ENCODE data around the gene CUTA. TPM values are rescaled to one million over a fixed set of nuclear protein-coding genes. Genes with fewer than 3 reads are reported as not detected.

CUTA gene
- total and polyA plus RNA-seq, 4 donors = 88.7 to 275 (median 128) TPM

DNA sequence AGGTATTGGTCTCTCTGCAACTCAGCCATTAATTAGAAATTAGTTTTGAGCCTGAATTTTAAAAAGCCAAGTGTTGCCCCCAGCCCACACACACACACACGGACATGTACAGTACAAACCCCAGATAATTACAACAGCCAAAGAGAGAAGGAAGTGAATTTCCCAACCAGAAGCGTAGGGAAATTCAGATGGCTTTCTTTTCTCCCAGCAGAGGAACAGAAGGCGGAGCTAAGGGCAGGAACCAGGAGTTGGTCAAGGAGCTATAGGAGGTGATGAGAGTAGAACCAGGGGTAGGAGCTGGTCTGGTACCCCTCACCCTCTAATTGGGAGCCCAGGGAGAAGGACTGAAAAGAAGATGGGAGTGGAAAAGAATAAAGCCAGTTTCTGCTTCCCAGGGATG is 32.5 kb upstream of the CUTA start:
- Histone ChIP-seq H3K36me3 (ENCODE audit: control insufficient read depth in 4 of 4, insufficient read depth in 4 of 4, low read length in 4 of 4) (peaks cover 0 to 25% (median 10%) of the 10 kb centered on the region in 4 donors), H3K4me1 (ENCODE audit: control insufficient read depth in 5 of 5, insufficient read depth in 5 of 5, low read length in 5 of 5) (peaks cover 5 to 10% (median 6%) of the 10 kb centered on the region in 5 donors), H3K9me3 (ENCODE audit: control insufficient read depth in 4 of 4, insufficient read depth in 3 of 4, low read length in 3 of 4) (no peaks in the 10 kb centered on the region), H3K9ac (ENCODE audit: insufficient read depth in 1 of 2, low read length in 2 of 2) (no peak overlapping the region), H3K4me3 (no peak overlapping the region), H3K27me3 (ENCODE audit: control insufficient read depth in 3 of 3, insufficient read depth in 3 of 3, low read length in 2 of 3) (no peaks in the 10 kb centered on the region), H3K27ac (ENCODE audit: low read depth in 1 of 2, low read length in 1 of 2) (no peak overlapping the region)
- TF ChIP-seq, protein P1, sequence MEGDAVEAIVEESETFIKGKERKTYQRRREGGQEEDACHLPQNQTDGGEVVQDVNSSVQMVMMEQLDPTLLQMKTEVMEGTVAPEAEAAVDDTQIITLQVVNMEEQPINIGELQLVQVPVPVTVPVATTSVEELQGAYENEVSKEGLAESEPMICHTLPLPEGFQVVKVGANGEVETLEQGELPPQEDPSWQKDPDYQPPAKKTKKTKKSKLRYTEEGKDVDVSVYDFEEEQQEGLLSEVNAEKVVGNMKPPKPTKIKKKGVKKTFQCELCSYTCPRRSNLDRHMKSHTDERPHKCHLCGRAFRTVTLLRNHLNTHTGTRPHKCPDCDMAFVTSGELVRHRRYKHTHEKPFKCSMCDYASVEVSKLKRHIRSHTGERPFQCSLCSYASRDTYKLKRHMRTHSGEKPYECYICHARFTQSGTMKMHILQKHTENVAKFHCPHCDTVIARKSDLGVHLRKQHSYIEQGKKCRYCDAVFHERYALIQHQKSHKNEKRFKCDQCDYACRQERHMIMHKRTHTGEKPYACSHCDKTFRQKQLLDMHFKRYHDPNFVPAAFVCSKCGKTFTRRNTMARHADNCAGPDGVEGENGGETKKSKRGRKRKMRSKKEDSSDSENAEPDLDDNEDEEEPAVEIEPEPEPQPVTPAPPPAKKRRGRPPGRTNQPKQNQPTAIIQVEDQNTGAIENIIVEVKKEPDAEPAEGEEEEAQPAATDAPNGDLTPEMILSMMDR (IDR thresholded peaks at IDR 0.05; ENCODE audit: control extremely low read depth, extremely low read depth) = no peak
- 21 to 61% methylated on average over 3 of the region's 3 CpGs for WGBS, 2 donors
- ATAC-seq (ENCODE audit: insufficient read depth, low FRiP score) = no peak
- DNase-seq = no peak

DNA sequence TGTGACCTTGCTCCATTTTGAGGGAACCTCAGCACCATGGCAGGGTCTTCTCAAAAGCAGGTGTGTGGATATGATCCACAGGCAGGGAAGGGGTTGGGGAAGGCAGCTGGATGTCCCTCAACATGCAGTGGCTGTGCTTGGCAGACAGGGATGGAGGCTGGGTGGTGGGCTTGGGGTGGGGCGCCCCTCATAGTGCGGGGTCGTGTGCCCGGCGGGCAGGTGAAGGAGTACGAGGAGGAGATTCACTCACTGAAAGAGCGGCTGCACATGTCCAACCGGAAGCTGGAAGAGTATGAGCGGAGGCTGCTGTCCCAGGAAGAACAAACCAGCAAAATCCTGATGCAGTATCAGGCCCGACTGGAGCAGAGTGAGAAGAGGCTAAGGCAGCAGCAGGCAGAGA is 28.4 kb upstream of the CUTA start:
- Histone ChIP-seq H3K27ac (ENCODE audit: low read depth in 1 of 2, low read length in 1 of 2) (no peak overlapping the region), H3K4me3 (no peak overlapping the region), H3K4me1 (ENCODE audit: control insufficient read depth in 5 of 5, insufficient read depth in 5 of 5, low read length in 5 of 5) (no peaks in the 10 kb centered on the region), H3K9me3 (ENCODE audit: control insufficient read depth in 4 of 4, insufficient read depth in 3 of 4, low read length in 3 of 4) (no peaks in the 10 kb centered on the region), H3K36me3 (ENCODE audit: control insufficient read depth in 4 of 4, insufficient read depth in 4 of 4, low read length in 4 of 4) (peaks cover 0 to 37% (median 28%) of the 10 kb centered on the region in 4 donors), H3K27me3 (ENCODE audit: control insufficient read depth in 3 of 3, insufficient read depth in 3 of 3, low read length in 2 of 3) (no peaks in the 10 kb centered on the region), H3K9ac (ENCODE audit: insufficient read depth in 1 of 2, low read length in 2 of 2) (no peak overlapping the region)
- no peak for ATAC-seq (ENCODE audit: insufficient read depth, low FRiP score)
- TF ChIP-seq, protein P1 (IDR thresholded peaks at IDR 0.05; ENCODE audit: control extremely low read depth, extremely low read depth) = no peak
- no peak for DNase-seq
- WGBS, 2 donors = 94 to 98% methylated on average over 10 of the region's 10 CpGs

DNA sequence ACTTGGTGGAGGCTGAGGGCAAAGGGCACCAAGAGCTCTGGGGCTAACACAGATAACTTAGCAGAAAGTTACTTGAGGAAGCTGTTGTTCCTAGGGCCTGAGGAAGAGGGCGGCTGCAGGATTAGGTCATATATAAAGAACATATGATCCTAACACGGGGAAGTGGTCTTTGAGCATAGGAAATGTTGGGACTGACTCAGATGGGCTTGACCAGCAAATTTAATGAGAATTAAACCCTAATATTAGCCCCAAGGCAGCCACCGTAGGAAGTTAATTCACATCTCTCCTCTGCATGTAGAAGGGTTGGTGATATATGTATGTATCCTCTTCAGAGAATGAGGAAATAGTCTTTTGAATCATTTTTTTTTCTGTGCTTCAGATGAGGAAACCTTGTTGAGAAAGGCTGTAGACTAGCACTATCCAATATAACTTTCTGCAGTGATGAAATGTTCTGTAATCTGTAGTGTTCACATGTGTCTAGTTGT is 27.3 kb upstream of the CUTA start:
- Histone ChIP-seq H3K27ac (ENCODE audit: low read depth in 1 of 2, low read length in 1 of 2) (peak overlapping the region in 1 of 2 donors; percentile 27), H3K4me1 (ENCODE audit: control insufficient read depth in 5 of 5, insufficient read depth in 5 of 5, low read length in 5 of 5) (no peaks in the 10 kb centered on the region), H3K27me3 (ENCODE audit: control insufficient read depth in 3 of 3, insufficient read depth in 3 of 3, low read length in 2 of 3) (no peaks in the 10 kb centered on the region), H3K9me3 (ENCODE audit: control insufficient read depth in 4 of 4, insufficient read depth in 3 of 4, low read length in 3 of 4) (no peaks in the 10 kb centered on the region), H3K36me3 (ENCODE audit: control insufficient read depth in 4 of 4, insufficient read depth in 4 of 4, low read length in 4 of 4) (peaks cover 0 to 42% (median 28%) of the 10 kb centered on the region in 4 donors), H3K4me3 (no peak overlapping the region), H3K9ac (ENCODE audit: insufficient read depth in 1 of 2, low read length in 2 of 2) (no peak overlapping the region)
- TF ChIP-seq, protein P1 (IDR thresholded peaks at IDR 0.05; ENCODE audit: control extremely low read depth, extremely low read depth) = no peak
- no peak for ATAC-seq (ENCODE audit: insufficient read depth, low FRiP score)
- DNase-seq = no peak
- 43 to 66% methylated on average over 3 of the region's 3 CpGs for WGBS, 2 donors

All from lung (tissue), 12 donors.